NT2/D1 (cell line): ENCODE results near the gene DUSP2.

ENCODE experiments used
- SUZ12 ChIP-seq: IDR thresholded peaks from 2 replicates; pipeline ENCODE4 v1.6.1; 2011; ENCODE audit not compliant: insufficient read length, insufficient read depth; ENCODE audit errors: extremely low read depth
- YY1 ChIP-seq: IDR thresholded peaks from 2 replicates; pipeline ENCODE4 v1.6.1; 2011; ENCODE audit not compliant: insufficient read length, insufficient read depth
- ZNF274 ChIP-seq: IDR thresholded peaks from 2 replicates; pipeline ENCODE4 v1.6.1; 2011; ENCODE audit warnings: mild to moderate bottlenecking, low read depth, low read length

DNA sequence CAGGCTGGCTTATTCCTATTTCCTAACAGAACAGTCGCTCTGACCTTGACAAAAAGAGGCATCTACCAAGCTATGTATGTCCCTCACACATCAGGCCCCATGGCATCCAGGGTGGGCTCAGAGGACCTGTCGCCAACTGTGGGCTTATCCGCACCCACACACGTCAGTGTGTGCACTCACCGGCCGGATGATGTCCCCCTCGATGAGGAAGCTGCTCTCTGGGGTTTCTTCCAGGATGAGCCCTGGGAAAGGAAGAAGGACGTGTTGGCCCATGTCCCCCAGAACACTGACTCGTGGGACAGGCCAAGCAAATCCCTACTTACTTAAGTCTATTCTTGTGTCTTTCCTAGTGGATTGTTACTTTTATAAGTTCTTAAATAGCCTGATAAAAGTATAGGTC, 10.1 kb downstream of the DUSP2 start:
- TF ChIP-seq YY1 (no peak), SUZ12 (no peak), ZNF274 (no peak)
